Head of caudate nucleus (tissue), 42 donors: ENCODE measurements around the gene PPP1R2B.
"Not testable (repeated sequence)": the region's sequence is repeated elsewhere in the genome, so short reads cannot be mapped to it uniquely, and the experiment has no call there.

Source experiments
- DNase-seq, 42 donors: peaks; one replicate each; pipeline versions ENCODE4 v3.0.0 to v3.0.0-alpha.2; 2020 to 2021; ENCODE audit warnings: mixed read lengths in 7 of 42
- intact Hi-C: fragments of 100-400 bp; cut with DNase I; formaldehyde crosslinking; loops from one replicate; pipeline ENCODE4 v1.15.0; 2022

The PPP1R2B gene

GRCh38 chr5:156853055-156853454 lies 3.0 kb downstream of the PPP1R2B start:
- intact Hi-C loops, DNase-seq: not testable (repeated sequence)

GRCh38 chr5:156865427-156865826 lies 15.3 kb downstream of the PPP1R2B start:
- no peak for DNase-seq
- intact Hi-C loops = no loop called here

- no peak for DNase-seq
- intact Hi-C loops = no loop called here
These were observed 20.4 kb downstream of the PPP1R2B start for GRCh38 chr5:156870498-156870839.

- intact Hi-C loops = no loop called here
- DNase-seq = no peak
These were observed 21.1 kb downstream of the PPP1R2B start for GRCh38 chr5:156871212-156871611.

- intact Hi-C loops = no loop called here
- no peak for DNase-seq
These were observed 29.7 kb downstream of the PPP1R2B start for GRCh38 chr5:156879665-156880285.

GRCh38 chr5:156883316-156883875 lies 33.3 kb downstream of the PPP1R2B start:
- no peak for DNase-seq
- intact Hi-C loops = no loop called here

- intact Hi-C loops = no loop called here
- no peak for DNase-seq
These were observed 38.4 kb downstream of the PPP1R2B start for GRCh38 chr5:156888520-156888919.

GRCh38 chr5:156892223-156892622 lies 42.1 kb downstream of the PPP1R2B start:
- DNase-seq = no peak
- intact Hi-C loops = no loop called here

GRCh38 chr5:156892864-156893263 lies 42.8 kb downstream of the PPP1R2B start:
- DNase-seq = no peak
- intact Hi-C loops = no loop called here

GRCh38 chr5:156893517-156893916 lies 43.4 kb downstream of the PPP1R2B start:
- intact Hi-C loops = no loop called here
- DNase-seq = no peak

- intact Hi-C loops = no loop called here
These were observed 46.5 kb downstream of the PPP1R2B start for GRCh38 chr5:156896546-156896945.

More at GRCh38 chr5:156896546-156896945, 46.5 kb downstream of the PPP1R2B start:
- DNase-seq = no peak
